Measurements from ENCODE around the gene TENT4A.

DNA sequence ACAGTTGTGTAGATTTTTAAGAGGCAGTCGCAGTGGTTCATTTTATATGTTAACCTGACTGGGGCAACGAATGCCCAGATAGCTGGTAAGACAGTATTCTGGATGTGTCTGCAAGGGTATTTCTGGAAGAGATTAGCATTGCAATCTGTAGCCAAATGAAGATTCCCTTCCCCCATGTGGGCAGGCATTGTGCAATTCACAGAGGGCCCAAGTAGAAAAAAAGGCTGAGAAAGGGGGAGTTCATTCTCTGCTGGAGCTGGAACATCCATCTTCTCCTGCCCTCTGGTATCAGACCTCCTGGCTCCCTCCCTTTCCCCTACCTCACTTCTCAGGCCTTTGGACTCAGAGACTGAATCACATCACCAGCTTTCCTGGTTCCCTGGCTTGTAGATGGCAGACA lies 70.6 kb downstream of the TENT4A start:
- TF ChIP-seq, protein P1, sequence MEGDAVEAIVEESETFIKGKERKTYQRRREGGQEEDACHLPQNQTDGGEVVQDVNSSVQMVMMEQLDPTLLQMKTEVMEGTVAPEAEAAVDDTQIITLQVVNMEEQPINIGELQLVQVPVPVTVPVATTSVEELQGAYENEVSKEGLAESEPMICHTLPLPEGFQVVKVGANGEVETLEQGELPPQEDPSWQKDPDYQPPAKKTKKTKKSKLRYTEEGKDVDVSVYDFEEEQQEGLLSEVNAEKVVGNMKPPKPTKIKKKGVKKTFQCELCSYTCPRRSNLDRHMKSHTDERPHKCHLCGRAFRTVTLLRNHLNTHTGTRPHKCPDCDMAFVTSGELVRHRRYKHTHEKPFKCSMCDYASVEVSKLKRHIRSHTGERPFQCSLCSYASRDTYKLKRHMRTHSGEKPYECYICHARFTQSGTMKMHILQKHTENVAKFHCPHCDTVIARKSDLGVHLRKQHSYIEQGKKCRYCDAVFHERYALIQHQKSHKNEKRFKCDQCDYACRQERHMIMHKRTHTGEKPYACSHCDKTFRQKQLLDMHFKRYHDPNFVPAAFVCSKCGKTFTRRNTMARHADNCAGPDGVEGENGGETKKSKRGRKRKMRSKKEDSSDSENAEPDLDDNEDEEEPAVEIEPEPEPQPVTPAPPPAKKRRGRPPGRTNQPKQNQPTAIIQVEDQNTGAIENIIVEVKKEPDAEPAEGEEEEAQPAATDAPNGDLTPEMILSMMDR (IDR thresholded peaks at IDR 0.05), result no peak
- TF ChIP-seq POLR2A (IDR thresholded peaks at IDR 0.05), result no peak
